HCT116 (cell line): ENCODE measurements around the gene SLCO6A1. TPM values are rescaled to one million over a fixed set of nuclear protein-coding genes. Genes with fewer than 3 reads are reported as not detected.

Experiments
- ATAC-seq: fragments of 200-7000 bp; cut with Tn5 transposase; 2 replicates; pipeline ENCODE4 v1.9.1; 2020; ENCODE audit warnings: mild to moderate bottlenecking, moderate library complexity
- BruUV-seq: library from RNA; stranded (reverse); fragments of 400-500 nt; replicated peaks from 2 replicates; lab custom pipeline; 2021; lab: Mats Ljungman, UMichigan
- CTCF ChIA-PET: fragments of 300-600 bp; sonication (Branson Sonifier 250); formaldehyde crosslinking; loops from one replicate; lab custom pipeline; 2021; ENCODE audit warnings: antibody characterized with exemption; lab: Charles Lee
- POLR2A ChIA-PET: fragments of 300-600, 350-600 bp; sonication (Branson Sonifier 250); formaldehyde crosslinking; loops from one replicate; lab custom pipeline; 2021; ENCODE audit warnings: antibody characterized with exemption; lab: Charles Lee
- RAD21 ChIA-PET, 2 experiments: fragments of 300-600 bp; sonication (Branson Sonifier 250); formaldehyde crosslinking; loops; one replicate each; lab custom pipeline; 2023; ENCODE audit warnings: low total read pairs in 2 of 2; ENCODE audit not compliant: uncharacterized antibody in 2 of 2, unreplicated experiment in 2 of 2, low non-redundant PET in 1 of 2; lab: Charles Lee
- DNase-seq: peaks from one replicate; pipeline ENCODE4 v3.0.0-alpha.2; 2010; ENCODE audit warnings: low read depth, low spot score
- H2AFZ ChIP-seq: fragments of 200-600 bp; shearing (Covaris generic), sonication (generic); 2 replicates; pipeline ENCODE4 v1.6.1; 2017; ENCODE audit warnings: low read depth, mixed run types, mixed read lengths, antibody characterized with exemption, low read length; ENCODE audit not compliant: poor library complexity, severe bottlenecking
- H3K27ac ChIP-seq: 2 replicates; pipeline ENCODE4 v1.5.1; 2012; ENCODE audit warnings: low read depth, low read length
- H3K27me3 ChIP-seq: fragments of 200-600 bp; sonication (generic); 2 replicates; pipeline ENCODE4 v1.6.1; 2016; ENCODE audit warnings: mixed run types, low read length, mixed read lengths; ENCODE audit not compliant: insufficient read depth
- H3K36me3 ChIP-seq, 2 experiments: fragments of 200-500 bp in 1 of 2; fragments of 200-600 bp in 1 of 2; sonication (Bioruptor generic) in 1 of 2; sonication (generic) in 1 of 2; 2 replicates each; pipeline versions ENCODE4 v1.5.1 to v1.6.1; 2014 to 2016; ENCODE audit warnings: low read length in 2 of 2, inconsistent platforms in 1 of 2, mixed read lengths in 1 of 2, mixed run types in 1 of 2; ENCODE audit not compliant: insufficient read depth in 2 of 2, control insufficient read depth in 1 of 2
- H3K4me1 ChIP-seq, 2 experiments: fragments of 200-600 bp in 1 of 2; sonication (generic) in 1 of 2; 2 replicates each; pipeline versions ENCODE4 v1.5.1 to v1.6.1; 2012 to 2017; ENCODE audit warnings: low read length in 2 of 2, inconsistent platforms in 1 of 2, mild to moderate bottlenecking in 1 of 2, mixed read lengths in 1 of 2, mixed run types in 1 of 2, moderate library complexity in 1 of 2; ENCODE audit not compliant: insufficient read depth in 2 of 2, control insufficient read depth in 1 of 2
- H3K4me2 ChIP-seq: fragments of 200-600 bp; sonication (generic); 2 replicates; pipeline ENCODE4 v1.6.1; 2017; ENCODE audit warnings: mixed run types, low read length, mixed read lengths
- H3K4me3 ChIP-seq, 2 experiments: fragments of 200-600 bp in 1 of 2; sonication (generic) in 1 of 2; replicated peaks in 1 of 2; 2 replicates each; pipeline ENCODE4 v1.5.1; 2011 to 2016; ENCODE audit warnings: low read length in 2 of 2, control low read depth in 1 of 2, low read depth in 1 of 2, mild to moderate bottlenecking in 1 of 2, mixed read lengths in 1 of 2, mixed run types in 1 of 2
- H3K79me2 ChIP-seq: fragments of 200-600 bp; sonication (generic); 2 replicates; pipeline ENCODE4 v1.6.1; 2017; ENCODE audit warnings: mild to moderate bottlenecking, mixed run types, low read length, moderate library complexity, mixed read lengths; ENCODE audit not compliant: insufficient read depth
- H3K9ac ChIP-seq: fragments of 200-600 bp; sonication (generic); 2 replicates; pipeline ENCODE4 v1.6.1; 2016; ENCODE audit warnings: low read length, mixed read lengths
- H3K9me2 ChIP-seq: fragments of 200-600 bp; sonication (generic), shearing (Covaris generic); 2 replicates; pipeline ENCODE4 v1.6.1; 2017; ENCODE audit warnings: mixed run types, mild to moderate bottlenecking, moderate library complexity; ENCODE audit not compliant: insufficient read depth
- H3K9me3 ChIP-seq, 2 experiments: fragments of 200-500 bp in 1 of 2; fragments of 200-600 bp in 1 of 2; sonication (Bioruptor generic) in 1 of 2; sonication (generic) in 1 of 2; 2 replicates each; pipeline ENCODE4 v1.6.1; 2014 to 2017; ENCODE audit warnings: low read length in 2 of 2, mixed read lengths in 2 of 2, inconsistent platforms in 1 of 2, low read depth in 1 of 2, mild to moderate bottlenecking in 1 of 2, mixed run types in 1 of 2, moderate library complexity in 1 of 2; ENCODE audit not compliant: control insufficient read depth in 1 of 2, insufficient read depth in 1 of 2
- H4K20me1 ChIP-seq: fragments of 200-600 bp; sonication (generic), shearing (Covaris generic); 2 replicates; pipeline ENCODE4 v1.6.1; 2017; ENCODE audit warnings: mixed run types, mild to moderate bottlenecking, moderate library complexity; ENCODE audit not compliant: insufficient read depth
- CEBPB ChIP-seq: IDR thresholded peaks from 2 replicates; pipeline ENCODE4 v1.6.1; 2012; ENCODE audit warnings: low read depth
- EGR1 ChIP-seq: IDR thresholded peaks from 2 replicates; pipeline ENCODE4 v1.6.1; 2012; ENCODE audit warnings: low read depth
- EZH2 ChIP-seq: fragments of 200-600 bp; sonication (generic); IDR thresholded peaks from 2 replicates; pipeline ENCODE4 v1.6.1; 2017; ENCODE audit warnings: antibody characterized with exemption, mixed run types
- POLR2A ChIP-seq: IDR thresholded peaks from 2 replicates; pipeline ENCODE4 v1.7.0; 2011; ENCODE audit warnings: borderline replicate concordance; ENCODE audit not compliant: insufficient read depth, insufficient read length; ENCODE audit errors: extremely low read depth
- RAD21 ChIP-seq: IDR thresholded peaks from 2 replicates; pipeline ENCODE4 v1.6.1; 2012; ENCODE audit warnings: low read depth, mild to moderate bottlenecking
- SIN3A ChIP-seq: IDR thresholded peaks from 2 replicates; pipeline ENCODE4 v1.6.1; 2012; ENCODE audit warnings: low read depth
- TCF7L2 ChIP-seq: IDR thresholded peaks from 2 replicates; pipeline ENCODE4 v1.7.0; 2011; ENCODE audit warnings: borderline replicate concordance, inconsistent platforms; ENCODE audit not compliant: insufficient read depth, insufficient read length; ENCODE audit errors: extremely low read depth
- ZFX ChIP-seq: fragments of 450-650 bp; IDR thresholded peaks from 2 replicates; pipeline ENCODE4 v1.6.1; 2017
- ZNF274 ChIP-seq: fragments of 200-500 bp; sonication (Bioruptor generic); IDR thresholded peaks from 2 replicates; pipeline ENCODE4 v1.6.1; 2014; ENCODE audit warnings: mild to moderate bottlenecking, low read depth, low read length, inconsistent platforms
- intact Hi-C: fragments of 100-400 bp; cut with micrococcal nuclease; formaldehyde crosslinking; loops from 2 replicates; pipeline ENCODE4 v1.10.0; 2022
- total RNA-seq: library from RNA; stranded (reverse); gene quantifications from one replicate; pipeline ENCODE4 v1.2.1, GENCODE V29; 2021; ENCODE audit not compliant: unreplicated experiment
- TF ChIP-seq, protein P1 (sequence below): IDR thresholded peaks from 2 replicates; pipeline ENCODE4 v1.6.1; 2012
- TF ChIP-seq, protein P2 (sequence below), 3 experiments: fragments of 200-600 bp in 1 of 3; sonication (generic) in 1 of 3; IDR thresholded peaks in 2 of 3; conservative IDR thresholded peaks in 1 of 3; 2 replicates each; pipeline ENCODE4 v1.5.1; 2012 to 2017; ENCODE audit warnings: low read depth in 2 of 3, low read length in 2 of 3, antibody characterized with exemption in 1 of 3, borderline replicate concordance in 1 of 3, control low read depth in 1 of 3, mild to moderate bottlenecking in 1 of 3, mixed read lengths in 1 of 3, mixed run types in 1 of 3, moderate library complexity in 1 of 3; ENCODE audit not compliant: insufficient read depth in 1 of 3
- TF ChIP-seq, protein P3 (sequence below): IDR thresholded peaks from 2 replicates; pipeline ENCODE4 v1.6.1; 2012; ENCODE audit warnings: low read depth

SLCO6A1 gene
- total RNA-seq, 1 experiment from 2014 or later, result 0.69 TPM

DNA sequence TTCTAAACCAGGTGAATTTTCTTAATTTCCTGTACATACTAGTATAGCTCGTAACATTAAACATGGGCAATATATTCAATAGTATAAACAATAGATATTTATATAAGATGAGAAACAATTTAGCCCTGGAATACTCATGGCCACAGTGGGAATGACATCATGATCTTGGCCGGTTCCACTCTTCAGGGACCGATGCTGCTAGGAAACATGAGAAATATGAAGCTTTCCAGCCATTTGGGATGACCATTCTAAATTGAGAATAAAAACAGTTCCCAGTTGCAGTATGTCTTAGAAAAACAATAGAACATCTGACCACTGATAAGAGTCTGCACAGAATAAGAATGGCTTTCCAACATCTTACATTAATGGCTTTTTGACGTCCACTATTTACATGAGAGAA, 33.3 kb upstream of the SLCO6A1 start:
- TF ChIP-seq POLR2A, result no peak
- TF ChIP-seq TCF7L2, result no peak
- TF ChIP-seq ZNF274, result no peak
- TF ChIP-seq, protein P1, sequence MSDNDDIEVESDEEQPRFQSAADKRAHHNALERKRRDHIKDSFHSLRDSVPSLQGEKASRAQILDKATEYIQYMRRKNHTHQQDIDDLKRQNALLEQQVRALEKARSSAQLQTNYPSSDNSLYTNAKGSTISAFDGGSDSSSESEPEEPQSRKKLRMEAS, result no peak
- TF ChIP-seq EGR1, result no peak
- TF ChIP-seq ZFX, result no peak
- TF ChIP-seq RAD21, result no peak
- H4K20me1 ChIP-seq, result no peaks in the 10 kb centered on the region
- no peak overlapping the region for H2AFZ ChIP-seq
- H3K4me3 ChIP-seq, result no peak overlapping the region
- DNase-seq (no peak), ATAC-seq (no peak)
- no peaks in the 10 kb centered on the region for H3K9me3 ChIP-seq
- ChIA-PET CTCF (no interaction called here), POLR2A (no interaction called here), RAD21 (no interaction called here)
- no peak overlapping the region for H3K27ac ChIP-seq
- H3K27me3 ChIP-seq, result no peaks in the 10 kb centered on the region
- intact Hi-C loops, result no loop called here
- H3K4me2 ChIP-seq, result no peak overlapping the region
- BruUV-seq, result no TSS peak
- no peaks in the 10 kb centered on the region for H3K4me1 ChIP-seq
- H3K79me2 ChIP-seq, result no peaks in the 10 kb centered on the region
- no peaks in the 10 kb centered on the region for H3K9me2 ChIP-seq
- H3K36me3 ChIP-seq, result no peaks in the 10 kb centered on the region
- no peak overlapping the region for H3K9ac ChIP-seq

DNA sequence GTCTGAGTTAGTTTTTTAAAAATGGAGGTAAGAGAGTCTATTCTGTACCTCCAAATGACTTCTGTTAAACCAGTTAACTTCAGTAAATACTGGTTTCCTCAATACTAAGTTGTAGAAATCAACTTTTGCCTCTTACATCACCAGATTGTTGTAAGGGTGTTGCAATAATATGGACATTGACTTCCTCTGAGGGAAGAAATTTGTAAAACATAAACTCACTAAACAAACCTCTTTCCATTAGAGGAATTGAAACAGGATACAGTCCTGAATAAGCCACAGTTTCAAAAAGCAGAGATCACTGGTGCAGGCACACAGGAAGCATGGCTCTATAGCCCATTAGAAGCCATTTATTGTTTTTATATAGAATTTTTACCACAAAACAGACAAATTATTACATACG, 32.7 kb upstream of the SLCO6A1 start:
- no peaks in the 10 kb centered on the region for H3K79me2 ChIP-seq
- H3K36me3 ChIP-seq, result no peaks in the 10 kb centered on the region
- no peaks in the 10 kb centered on the region for H3K4me1 ChIP-seq
- ChIA-PET RAD21 (no interaction called here), POLR2A (no interaction called here), CTCF (no interaction called here)
- H3K9ac ChIP-seq, result no peak overlapping the region
- no peak overlapping the region for H2AFZ ChIP-seq
- no TSS peak for BruUV-seq
- H3K9me2 ChIP-seq, result no peaks in the 10 kb centered on the region
- no peaks in the 10 kb centered on the region for H3K9me3 ChIP-seq
- H4K20me1 ChIP-seq, result no peaks in the 10 kb centered on the region
- ATAC-seq, result no peak
- no peak overlapping the region for H3K4me3 ChIP-seq
- H3K4me2 ChIP-seq, result no peak overlapping the region
- no peak for DNase-seq
- intact Hi-C loops, result no loop called here
- H3K27me3 ChIP-seq, result no peaks in the 10 kb centered on the region
- TF ChIP-seq RAD21, result no peak
- TF ChIP-seq EGR1, result no peak
- no peak for TF ChIP-seq SIN3A
- no peak for TF ChIP-seq POLR2A
- no peak for TF ChIP-seq EZH2
- no peak for TF ChIP-seq CEBPB
- TF ChIP-seq, protein P1, result no peak
- TF ChIP-seq, protein P2, sequence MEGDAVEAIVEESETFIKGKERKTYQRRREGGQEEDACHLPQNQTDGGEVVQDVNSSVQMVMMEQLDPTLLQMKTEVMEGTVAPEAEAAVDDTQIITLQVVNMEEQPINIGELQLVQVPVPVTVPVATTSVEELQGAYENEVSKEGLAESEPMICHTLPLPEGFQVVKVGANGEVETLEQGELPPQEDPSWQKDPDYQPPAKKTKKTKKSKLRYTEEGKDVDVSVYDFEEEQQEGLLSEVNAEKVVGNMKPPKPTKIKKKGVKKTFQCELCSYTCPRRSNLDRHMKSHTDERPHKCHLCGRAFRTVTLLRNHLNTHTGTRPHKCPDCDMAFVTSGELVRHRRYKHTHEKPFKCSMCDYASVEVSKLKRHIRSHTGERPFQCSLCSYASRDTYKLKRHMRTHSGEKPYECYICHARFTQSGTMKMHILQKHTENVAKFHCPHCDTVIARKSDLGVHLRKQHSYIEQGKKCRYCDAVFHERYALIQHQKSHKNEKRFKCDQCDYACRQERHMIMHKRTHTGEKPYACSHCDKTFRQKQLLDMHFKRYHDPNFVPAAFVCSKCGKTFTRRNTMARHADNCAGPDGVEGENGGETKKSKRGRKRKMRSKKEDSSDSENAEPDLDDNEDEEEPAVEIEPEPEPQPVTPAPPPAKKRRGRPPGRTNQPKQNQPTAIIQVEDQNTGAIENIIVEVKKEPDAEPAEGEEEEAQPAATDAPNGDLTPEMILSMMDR (IDR thresholded peaks at IDR 0.05 in 2 of 3, conservative IDR thresholded peaks at IDR 0.05 in 1 of 3; ENCODE audit: borderline replicate concordance in 1 of 3, insufficient read depth in 1 of 3, low read depth in 2 of 3, low read length in 2 of 3), result no peak
- TF ChIP-seq, protein P3, sequence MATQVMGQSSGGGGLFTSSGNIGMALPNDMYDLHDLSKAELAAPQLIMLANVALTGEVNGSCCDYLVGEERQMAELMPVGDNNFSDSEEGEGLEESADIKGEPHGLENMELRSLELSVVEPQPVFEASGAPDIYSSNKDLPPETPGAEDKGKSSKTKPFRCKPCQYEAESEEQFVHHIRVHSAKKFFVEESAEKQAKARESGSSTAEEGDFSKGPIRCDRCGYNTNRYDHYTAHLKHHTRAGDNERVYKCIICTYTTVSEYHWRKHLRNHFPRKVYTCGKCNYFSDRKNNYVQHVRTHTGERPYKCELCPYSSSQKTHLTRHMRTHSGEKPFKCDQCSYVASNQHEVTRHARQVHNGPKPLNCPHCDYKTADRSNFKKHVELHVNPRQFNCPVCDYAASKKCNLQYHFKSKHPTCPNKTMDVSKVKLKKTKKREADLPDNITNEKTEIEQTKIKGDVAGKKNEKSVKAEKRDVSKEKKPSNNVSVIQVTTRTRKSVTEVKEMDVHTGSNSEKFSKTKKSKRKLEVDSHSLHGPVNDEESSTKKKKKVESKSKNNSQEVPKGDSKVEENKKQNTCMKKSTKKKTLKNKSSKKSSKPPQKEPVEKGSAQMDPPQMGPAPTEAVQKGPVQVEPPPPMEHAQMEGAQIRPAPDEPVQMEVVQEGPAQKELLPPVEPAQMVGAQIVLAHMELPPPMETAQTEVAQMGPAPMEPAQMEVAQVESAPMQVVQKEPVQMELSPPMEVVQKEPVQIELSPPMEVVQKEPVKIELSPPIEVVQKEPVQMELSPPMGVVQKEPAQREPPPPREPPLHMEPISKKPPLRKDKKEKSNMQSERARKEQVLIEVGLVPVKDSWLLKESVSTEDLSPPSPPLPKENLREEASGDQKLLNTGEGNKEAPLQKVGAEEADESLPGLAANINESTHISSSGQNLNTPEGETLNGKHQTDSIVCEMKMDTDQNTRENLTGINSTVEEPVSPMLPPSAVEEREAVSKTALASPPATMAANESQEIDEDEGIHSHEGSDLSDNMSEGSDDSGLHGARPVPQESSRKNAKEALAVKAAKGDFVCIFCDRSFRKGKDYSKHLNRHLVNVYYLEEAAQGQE, result no peak
- no peak overlapping the region for H3K27ac ChIP-seq
